ENCODE measurements around the gene SLC6A2. TPM values are rescaled to one million over a fixed set of nuclear protein-coding genes. Genes with fewer than 3 reads are reported as not detected.

SLC6A2 gene
- total and polyA plus RNA-seq, 2 of the 13 experiments (the other 11 are each of a cell fraction or from before 2014, with no cell fraction given), result 0.62 to 0.66 TPM

GRCh38 chr16:55643161-55643970 is 12.4 kb upstream of the SLC6A2 start (continued):
- 0 out of 2 replicates have a peak, but pooled peaks have one; percentile 39 for TF ChIP-seq ARID5B (CRISPR knock-in tag; IDR thresholded peaks at IDR 0.05)
- TF ChIP-seq ZNF318 (CRISPR knock-in tag; IDR thresholded peaks at IDR 0.05), result peak; percentile 61; the same call in 1 of the 2 replicates
- TF ChIP-seq MAFK (conservative IDR thresholded peaks at IDR 0.05 in 1 of 2, IDR thresholded peaks at IDR 0.05 in 1 of 2; ENCODE audit: low read length in 2 of 2), result no peak
- no peak for TF ChIP-seq RNF2 (conservative IDR thresholded peaks at IDR 0.05; ENCODE audit: low read depth)
- peak; percentile 56 for TF ChIP-seq XRCC5 (optimal IDR thresholded peaks at IDR 0.05; ENCODE audit: low read length)
- TF ChIP-seq SOX6 (IDR thresholded peaks at IDR 0.05), result no peak
- 0 out of 2 replicates have a peak, but pooled peaks have one; percentile 11 for TF ChIP-seq SOX6 (CRISPR knock-in tag; IDR thresholded peaks at IDR 0.05)
- TF ChIP-seq ZFP91 (CRISPR knock-in tag; IDR thresholded peaks at IDR 0.05; ENCODE audit: borderline replicate concordance), result peak; percentile 21; the same call in 1 of the 2 replicates
- TF ChIP-seq ZNF687 (CRISPR knock-in tag; IDR thresholded peaks at IDR 0.05), result peak; percentile 51
